K562 (cell line): ENCODE data around the gene PKIB. TPM values are rescaled to one million over a fixed set of nuclear protein-coding genes. Genes with fewer than 3 reads are reported as not detected.

ENCODE experiments used
- ATAC-seq: fragments of 200-7000 bp; cut with Tn5 transposase; 3 replicates; pipeline ENCODE4 v1.9.1; 2020; ENCODE audit warnings: moderate library complexity
- BruUV-seq: library from RNA; stranded (reverse); fragments of 400-500 nt; replicated peaks from 2 replicates; lab custom pipeline; 2021; lab: Mats Ljungman, UMichigan
- CTCF ChIA-PET: fragments of 300-600 bp; formaldehyde crosslinking; extraction: SDS; loops from one replicate; lab custom pipeline; 2021; ENCODE audit warnings: low intra/inter-chr PET ratio; lab: Yijun Ruan, JAX
- POLR2A ChIA-PET: fragments of 300-600, 350-650 bp; sonication (Branson Sonifier 250); formaldehyde crosslinking; extraction: SDS; loops from one replicate; lab custom pipeline; 2021; ENCODE audit warnings: antibody characterized with exemption, inconsistent platforms; lab: Yijun Ruan, JAX
- DNase-seq, 4 experiments: peaks; one replicate each; pipeline versions ENCODE4 v3.0.0 to v3.0.0-alpha.2; 2011 to 2018; ENCODE audit warnings: low spot score in 3 of 4, mixed read lengths in 3 of 4; ENCODE audit errors: extremely low read depth in 1 of 4
- FAIRE-seq: peaks from 2 replicates; lab custom pipeline; 2011; peaks lifted over from hg19 to GRCh38; lab: Jason Lieb, UNC
- H2AFZ ChIP-seq: 2 replicates; pipeline ENCODE4 v1.6.0; 2011; ENCODE audit warnings: low read depth, low read length, control low read depth, inconsistent platforms
- H3K27ac ChIP-seq: fragments of 200-600 bp; 3 replicates; pipeline ENCODE4 v1.8.0; 2011; ENCODE audit warnings: low read depth, mild to moderate bottlenecking, control low read depth, inconsistent platforms, low read length, moderate library complexity, mixed read lengths; ENCODE audit errors: extremely low read depth
- H3K27me3 ChIP-seq, 2 experiments: fragments of 300-600 bp in 1 of 2; 2 replicates in 1 of 2; 3 replicates in 1 of 2; pipeline versions ENCODE4 v1.6.0 to v1.8.0; 2011; ENCODE audit warnings: inconsistent platforms in 2 of 2, low read length in 2 of 2, mild to moderate bottlenecking in 1 of 2, mixed read lengths in 1 of 2, moderate library complexity in 1 of 2; ENCODE audit not compliant: control insufficient read depth in 2 of 2, insufficient read depth in 2 of 2
- H3K36me3 ChIP-seq: fragments of 300-600 bp; 3 replicates; pipeline ENCODE4 v1.8.0; 2011; ENCODE audit warnings: mild to moderate bottlenecking, low read length, inconsistent platforms; ENCODE audit not compliant: control insufficient read depth, insufficient read depth
- H3K4me1 ChIP-seq, 2 experiments: fragments of 200-600 bp in 1 of 2; replicated peaks in 1 of 2; 2 replicates in 1 of 2; 3 replicates in 1 of 2; pipeline versions ENCODE4 v1.5.1 to v1.8.0; 2011; ENCODE audit warnings: inconsistent platforms in 2 of 2, low read length in 2 of 2, mild to moderate bottlenecking in 1 of 2, mixed read lengths in 1 of 2, moderate library complexity in 1 of 2; ENCODE audit not compliant: control insufficient read depth in 2 of 2, insufficient read depth in 2 of 2
- H3K4me2 ChIP-seq: 2 replicates; pipeline ENCODE4 v1.6.1; 2011; ENCODE audit warnings: low read length, control low read depth, inconsistent platforms, mixed read lengths; ENCODE audit not compliant: insufficient read depth
- H3K4me3 ChIP-seq: fragments of 200-600 bp; sonication (generic), shearing (Covaris generic); 2 replicates; pipeline ENCODE4 v1.5.1; 2016; ENCODE audit warnings: control low read depth, inconsistent platforms
- H3K79me2 ChIP-seq: fragments of 200-600 bp; 3 replicates; pipeline ENCODE4 v1.8.0; 2011; ENCODE audit warnings: low read length, inconsistent platforms; ENCODE audit not compliant: control insufficient read depth, insufficient read depth
- H3K9ac ChIP-seq, 2 experiments: 2 replicates each; pipeline versions ENCODE4 v1.6.0 to v1.6.1; 2011; ENCODE audit warnings: low read depth in 2 of 2, low read length in 2 of 2, control low read depth in 1 of 2, inconsistent platforms in 1 of 2, mild to moderate bottlenecking in 1 of 2, mixed read lengths in 1 of 2; ENCODE audit not compliant: insufficient read depth in 1 of 2
- H3K9me1 ChIP-seq: one replicate; pipeline ENCODE4 v1.6.0; 2011; ENCODE audit warnings: inconsistent platforms, mild to moderate bottlenecking, low read length, moderate library complexity; ENCODE audit not compliant: control insufficient read depth, insufficient read depth
- H3K9me3 ChIP-seq: replicated peaks from 2 replicates; pipeline ENCODE4 v1.5.1; 2011; ENCODE audit warnings: low read depth, low read length, inconsistent platforms; ENCODE audit not compliant: control insufficient read depth, insufficient read depth
- H4K20me1 ChIP-seq: replicated peaks from 2 replicates; pipeline ENCODE4 v1.6.1; 2011; ENCODE audit warnings: low read length, inconsistent platforms, mixed read lengths; ENCODE audit not compliant: control insufficient read depth, insufficient read depth
- AFF4 ChIP-seq: sonication (generic); formaldehyde crosslinking; IDR thresholded peaks from 2 replicates; pipeline ENCODE4 v1.8.0; 2023; ENCODE audit warnings: mild to moderate bottlenecking, missing genetic modification reagents
- ILF3 ChIP-seq: fragments of 450-650 bp; IDR thresholded peaks from 2 replicates; pipeline ENCODE4 v1.6.1; 2018; ENCODE audit warnings: antibody characterized with exemption, mild to moderate bottlenecking, moderate library complexity, borderline replicate concordance
- MXI1 ChIP-seq: IDR thresholded peaks from 2 replicates; pipeline ENCODE4 v1.6.1; 2011; ENCODE audit warnings: low read depth, mild to moderate bottlenecking, improper control_type of control experiment, low read length
- STAT5B ChIP-seq: fragments of 250-450 bp; sonication (Bioruptor Pico); IDR thresholded peaks from 2 replicates; pipeline ENCODE4 v1.8.0; 2021; ENCODE audit warnings: mild to moderate bottlenecking, inconsistent platforms
- TSC22D4 ChIP-seq: fragments of 450-650 bp; IDR thresholded peaks from 2 replicates; pipeline ENCODE4 v1.6.1; 2016; ENCODE audit warnings: missing genetic modification characterization, missing biosample characterization, control low read depth
- in situ Hi-C: fragments of 300-500 bp; cut with MboI; formaldehyde crosslinking; loops from 4 replicates; pipeline ENCODE4 v1.15.0; 2018; ENCODE audit warnings: inconsistent platforms, mixed read lengths
- intact Hi-C: fragments of 100-400 bp; cut with micrococcal nuclease; formaldehyde crosslinking; loops from 2 replicates; pipeline ENCODE4 v1.14.2; 2022
- polyA plus RNA-seq, 8 experiments: library from polyadenylated mRNA; depleted of rRNA in 4 of 8; stranded (reverse) in 5 of 8; unstranded in 3 of 8; fragments of >200 nt; fragmentation: Nextera tagmentation in 2 of 8; fragmentation: Illumina TruSeq in 1 of 8; extraction: Ambion mirVana in 2 of 8; extraction: Trizol in 1 of 8; gene quantifications; 2 replicates each; pipeline versions ENCODE4 v1.2.1 to v1.2.3, GENCODE V29; 2011 to 2014; ENCODE audit warnings: inconsistent platforms in 1 of 8, missing spikeins in 1 of 8
- total RNA-seq, 7 experiments: library from RNA; depleted of rRNA in 6 of 7; stranded (reverse); fragments of >200 nt in 6 of 7; fragmentation: Illumina TruSeq in 2 of 7; extraction: Trizol in 2 of 7; gene quantifications; 2 replicates each; pipeline versions ENCODE4 v1.2.1 to v1.2.3, GENCODE V29; 2011 to 2021; ENCODE audit warnings: low replicate concordance in 1 of 7
- TF ChIP-seq, protein P1 (sequence below): fragments of 250-450 bp; sonication (Bioruptor Pico); IDR thresholded peaks from 2 replicates; pipeline ENCODE4 v1.9.0; 2021; ENCODE audit warnings: mild to moderate bottlenecking, inconsistent platforms
- TF ChIP-seq, protein P2 (sequence below): fragments of 250-450 bp; sonication (Bioruptor Pico); IDR thresholded peaks from 2 replicates; pipeline ENCODE4 v1.4.0; 2020; ENCODE audit warnings: mild to moderate bottlenecking, moderate library complexity

Gene PKIB
- total and polyA plus RNA-seq, 9 of the 15 experiments (the other 6 are each of a cell fraction or from before 2014, with no cell fraction given): 14.8 to 37.5 (median 27.4) TPM

- H3K79me2 ChIP-seq: no peaks in the 10 kb centered on the region
- CTCF ChIA-PET: no interaction called here
- H4K20me1 ChIP-seq: no peaks in the 10 kb centered on the region
- no peak overlapping the region for H3K27ac ChIP-seq
- no TSS peak for BruUV-seq
- H2AFZ ChIP-seq: no peak overlapping the region
- H3K4me3 ChIP-seq: no peak overlapping the region
- POLR2A ChIA-PET: interaction anchor here (0.6 kb wide), 1 partner anchor 362 kb away, joined by 3 read pairs; no protein-coding TSS in a partner anchor
- H3K4me2 ChIP-seq: no peak overlapping the region
- H3K9me1 ChIP-seq: no peaks in the 10 kb centered on the region
- FAIRE-seq (no peak), DNase-seq (no peak), ATAC-seq (no peak)
- intact Hi-C loops: no loop called here
- H3K9ac ChIP-seq: no peak overlapping the region
- in situ Hi-C loops: no loop called here
- no peaks in the 10 kb centered on the region for H3K9me3 ChIP-seq
- no peaks in the 10 kb centered on the region for H3K4me1 ChIP-seq
- no peaks in the 10 kb centered on the region for H3K36me3 ChIP-seq
- H3K27me3 ChIP-seq: no peaks in the 10 kb centered on the region
- TF ChIP-seq TSC22D4 (no peak), AFF4 (CRISPR knock-in tag) (no peak), STAT5B (CRISPR knock-in tag) (no peak), MXI1 (no peak), ILF3 (no peak)
- TF ChIP-seq, protein P1, sequence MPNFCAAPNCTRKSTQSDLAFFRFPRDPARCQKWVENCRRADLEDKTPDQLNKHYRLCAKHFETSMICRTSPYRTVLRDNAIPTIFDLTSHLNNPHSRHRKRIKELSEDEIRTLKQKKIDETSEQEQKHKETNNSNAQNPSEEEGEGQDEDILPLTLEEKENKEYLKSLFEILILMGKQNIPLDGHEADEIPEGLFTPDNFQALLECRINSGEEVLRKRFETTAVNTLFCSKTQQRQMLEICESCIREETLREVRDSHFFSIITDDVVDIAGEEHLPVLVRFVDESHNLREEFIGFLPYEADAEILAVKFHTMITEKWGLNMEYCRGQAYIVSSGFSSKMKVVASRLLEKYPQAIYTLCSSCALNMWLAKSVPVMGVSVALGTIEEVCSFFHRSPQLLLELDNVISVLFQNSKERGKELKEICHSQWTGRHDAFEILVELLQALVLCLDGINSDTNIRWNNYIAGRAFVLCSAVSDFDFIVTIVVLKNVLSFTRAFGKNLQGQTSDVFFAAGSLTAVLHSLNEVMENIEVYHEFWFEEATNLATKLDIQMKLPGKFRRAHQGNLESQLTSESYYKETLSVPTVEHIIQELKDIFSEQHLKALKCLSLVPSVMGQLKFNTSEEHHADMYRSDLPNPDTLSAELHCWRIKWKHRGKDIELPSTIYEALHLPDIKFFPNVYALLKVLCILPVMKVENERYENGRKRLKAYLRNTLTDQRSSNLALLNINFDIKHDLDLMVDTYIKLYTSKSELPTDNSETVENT: no peak
- TF ChIP-seq, protein P2, sequence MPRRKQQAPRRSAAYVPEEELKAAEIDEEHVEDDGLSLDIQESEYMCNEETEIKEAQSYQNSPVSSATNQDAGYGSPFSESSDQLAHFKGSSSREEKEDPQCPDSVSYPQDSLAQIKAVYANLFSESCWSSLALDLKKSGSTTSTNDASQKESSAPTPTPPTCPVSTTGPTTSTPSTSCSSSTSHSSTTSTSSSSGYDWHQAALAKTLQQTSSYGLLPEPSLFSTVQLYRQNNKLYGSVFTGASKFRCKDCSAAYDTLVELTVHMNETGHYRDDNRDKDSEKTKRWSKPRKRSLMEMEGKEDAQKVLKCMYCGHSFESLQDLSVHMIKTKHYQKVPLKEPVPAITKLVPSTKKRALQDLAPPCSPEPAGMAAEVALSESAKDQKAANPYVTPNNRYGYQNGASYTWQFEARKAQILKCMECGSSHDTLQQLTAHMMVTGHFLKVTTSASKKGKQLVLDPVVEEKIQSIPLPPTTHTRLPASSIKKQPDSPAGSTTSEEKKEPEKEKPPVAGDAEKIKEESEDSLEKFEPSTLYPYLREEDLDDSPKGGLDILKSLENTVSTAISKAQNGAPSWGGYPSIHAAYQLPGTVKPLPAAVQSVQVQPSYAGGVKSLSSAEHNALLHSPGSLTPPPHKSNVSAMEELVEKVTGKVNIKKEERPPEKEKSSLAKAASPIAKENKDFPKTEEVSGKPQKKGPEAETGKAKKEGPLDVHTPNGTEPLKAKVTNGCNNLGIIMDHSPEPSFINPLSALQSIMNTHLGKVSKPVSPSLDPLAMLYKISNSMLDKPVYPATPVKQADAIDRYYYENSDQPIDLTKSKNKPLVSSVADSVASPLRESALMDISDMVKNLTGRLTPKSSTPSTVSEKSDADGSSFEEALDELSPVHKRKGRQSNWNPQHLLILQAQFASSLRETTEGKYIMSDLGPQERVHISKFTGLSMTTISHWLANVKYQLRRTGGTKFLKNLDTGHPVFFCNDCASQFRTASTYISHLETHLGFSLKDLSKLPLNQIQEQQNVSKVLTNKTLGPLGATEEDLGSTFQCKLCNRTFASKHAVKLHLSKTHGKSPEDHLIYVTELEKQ (CRISPR knock-in tag): no peak
Measured at GRCh38 chr6:122623279-122623678, 13.1 kb downstream of the PKIB start.
